PFSK-1 (cell line): ENCODE results near the gene CALU.

ENCODE experiments used
- FOXP2 ChIP-seq: optimal IDR thresholded peaks from 2 replicates; pipeline ENCODE3; 2011; ENCODE audit warnings: borderline replicate concordance, control low read depth, inconsistent platforms; ENCODE audit not compliant: insufficient read depth; ENCODE audit errors: extremely low read length, extremely low read depth
- POLR2AphosphoS5 ChIP-seq: IDR thresholded peaks from 2 replicates; pipeline ENCODE4 v1.6.1; 2012; ENCODE audit warnings: low read depth, mild to moderate bottlenecking, control low read depth, low read length, moderate library complexity
- REST ChIP-seq, 2 experiments: IDR thresholded peaks; 2 replicates each; pipeline versions ENCODE4 v1.6.1 to v1.8.0; 2011 to 2012; ENCODE audit warnings: low read depth in 2 of 2, low read length in 2 of 2, control low read depth in 1 of 2, inconsistent platforms in 1 of 2, mild to moderate bottlenecking in 1 of 2, moderate library complexity in 1 of 2; ENCODE audit not compliant: insufficient read depth in 1 of 2
- SIN3A ChIP-seq: IDR thresholded peaks from 2 replicates; pipeline ENCODE4 v1.6.1; 2012; ENCODE audit warnings: mild to moderate bottlenecking, low read length, moderate library complexity, borderline replicate concordance; ENCODE audit not compliant: insufficient read depth
- TAF1 ChIP-seq: IDR thresholded peaks from 2 replicates; pipeline ENCODE4 v1.6.1; 2012; ENCODE audit warnings: low read length, control low read depth, borderline replicate concordance; ENCODE audit not compliant: insufficient read depth

DNA sequence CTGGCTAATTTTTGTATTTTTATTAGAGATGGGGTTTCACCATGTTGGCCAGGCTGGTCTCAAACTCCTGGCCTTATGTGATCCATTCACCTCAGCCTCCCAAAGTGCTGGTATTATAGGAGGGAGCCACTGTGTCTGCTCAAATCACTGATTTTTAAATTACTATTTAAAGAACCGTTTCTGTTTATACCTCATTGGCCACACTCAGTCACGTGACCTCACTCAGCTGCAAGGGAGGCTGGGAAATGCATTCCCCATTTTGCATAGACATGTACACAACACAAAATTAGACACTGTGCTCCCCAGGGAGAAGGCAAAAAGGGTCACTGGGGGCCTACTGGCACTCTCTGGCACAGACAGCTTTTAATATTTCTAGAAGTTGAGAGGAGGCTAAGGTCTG, 13.6 kb upstream of the CALU start:
- TF ChIP-seq REST (IDR thresholded peaks at IDR 0.05; ENCODE audit: insufficient read depth in 1 of 2, low read depth in 2 of 2, low read length in 2 of 2) (no peak), POLR2AphosphoS5 (no peak), SIN3A (no peak), TAF1 (no peak), FOXP2 (no peak)
